WTC11 (cell line): Measurements from ENCODE around the gene OR2AK2. TPM values are rescaled to one million over a fixed set of nuclear protein-coding genes. Genes with fewer than 3 reads are reported as not detected.

Experiments used
- ATAC-seq: fragments of 200-7000 bp; cut with Tn5 transposase; 2 replicates; pipeline ENCODE4 v1.10.0; 2021; ENCODE audit warnings: mild to moderate bottlenecking, moderate library complexity
- CTCF ChIA-PET: fragments of 300-600 bp; sonication (Branson Sonifier 250); formaldehyde crosslinking; loops from one replicate; lab custom pipeline; 2021; ENCODE audit warnings: antibody characterized with exemption; lab: Charles Lee
- POLR2A ChIA-PET: fragments of 350-600 bp; sonication (Branson Sonifier 250); formaldehyde crosslinking; loops from one replicate; lab custom pipeline; 2021; ENCODE audit warnings: antibody characterized with exemption; lab: Charles Lee
- DNase-seq: peaks from one replicate; pipeline ENCODE4 v3.0.0; 2021; ENCODE audit warnings: low spot score
- H3K27ac Mint-ChIP-seq: 2 replicates; pipeline ENCODE4 v1.8.0; 2021; ENCODE audit warnings: mixed read lengths
- H3K27me3 Mint-ChIP-seq: 2 replicates; pipeline ENCODE4 v1.8.0; 2021; ENCODE audit warnings: low read depth, mild to moderate bottlenecking, moderate library complexity, mixed read lengths
- H3K36me3 Mint-ChIP-seq: 2 replicates; pipeline ENCODE4 v1.8.0; 2021; ENCODE audit warnings: mixed read lengths
- H3K4me1 Mint-ChIP-seq: 2 replicates; pipeline ENCODE4 v1.8.0; 2022; ENCODE audit warnings: mixed read lengths
- H3K4me3 Mint-ChIP-seq: 2 replicates; pipeline ENCODE4 v1.8.0; 2021; ENCODE audit warnings: mild to moderate bottlenecking, moderate library complexity, mixed read lengths
- H3K9me3 Mint-ChIP-seq: 2 replicates; pipeline ENCODE4 v1.8.0; 2021; ENCODE audit warnings: mixed read lengths
- CBFB ChIP-seq: sonication (generic); formaldehyde crosslinking; IDR thresholded peaks from 2 replicates; pipeline ENCODE4 v1.8.1; 2022; ENCODE audit warnings: mild to moderate bottlenecking, low read depth, missing genetic modification reagents
- E2F1 ChIP-seq: sonication (generic); formaldehyde crosslinking; IDR thresholded peaks from 2 replicates; pipeline ENCODE4 v1.8.0; 2022; ENCODE audit warnings: mild to moderate bottlenecking, missing genetic modification reagents
- EMX1 ChIP-seq: fragments of 250-450 bp; sonication (Bioruptor Pico); IDR thresholded peaks from 2 replicates; pipeline ENCODE4 v1.8.0; 2021; ENCODE audit warnings: mild to moderate bottlenecking
- IRF2 ChIP-seq: sonication (generic); formaldehyde crosslinking; IDR thresholded peaks from 2 replicates; pipeline ENCODE4 v1.8.0; 2022; ENCODE audit warnings: low read depth, missing genetic modification reagents, borderline replicate concordance
- NFYB ChIP-seq: sonication (generic); formaldehyde crosslinking; conservative IDR thresholded peaks from 2 replicates; pipeline ENCODE4 v1.8.0; 2022; ENCODE audit warnings: low read depth, missing genetic modification reagents
- NR3C1 ChIP-seq: sonication (generic); formaldehyde crosslinking; conservative IDR thresholded peaks from 2 replicates; pipeline ENCODE4 v1.8.1; 2023; ENCODE audit warnings: low read depth, mild to moderate bottlenecking, missing genetic modification reagents
- OVOL2 ChIP-seq: fragments of 250-450 bp; sonication (Bioruptor Pico); IDR thresholded peaks from 2 replicates; pipeline ENCODE4 v1.9.0; 2021; ENCODE audit warnings: mild to moderate bottlenecking, borderline replicate concordance
- RELA ChIP-seq: sonication (generic); formaldehyde crosslinking; IDR thresholded peaks from 2 replicates; pipeline ENCODE4 v1.8.1; 2022; ENCODE audit warnings: missing genetic modification reagents, mild to moderate bottlenecking, borderline replicate concordance
- SOX15 ChIP-seq: fragments of 250-450 bp; sonication (Bioruptor Pico); IDR thresholded peaks from 2 replicates; pipeline ENCODE4 v1.9.0; 2021; ENCODE audit warnings: mild to moderate bottlenecking
- USF1 ChIP-seq: sonication (generic); formaldehyde crosslinking; IDR thresholded peaks from 2 replicates; pipeline ENCODE4 v1.8.0; 2022; ENCODE audit warnings: mild to moderate bottlenecking, missing genetic modification reagents
- ZBTB21 ChIP-seq: sonication (generic); formaldehyde crosslinking; IDR thresholded peaks from 2 replicates; pipeline ENCODE4 v1.8.1; 2023; ENCODE audit warnings: mild to moderate bottlenecking, missing genetic modification reagents, borderline replicate concordance
- ZBTB43 ChIP-seq: sonication (generic); formaldehyde crosslinking; IDR thresholded peaks from 2 replicates; pipeline ENCODE4 v1.8.1; 2023; ENCODE audit warnings: mild to moderate bottlenecking, missing genetic modification reagents
- ZNF219 ChIP-seq: sonication (generic); formaldehyde crosslinking; IDR thresholded peaks from 2 replicates; pipeline ENCODE4 v1.8.0; 2023; ENCODE audit warnings: missing genetic modification reagents, mild to moderate bottlenecking, borderline replicate concordance
- ZNF396 ChIP-seq: fragments of 250-450 bp; sonication (Bioruptor Pico); IDR thresholded peaks from 2 replicates; pipeline ENCODE4 v1.8.0; 2021; ENCODE audit warnings: mild to moderate bottlenecking, moderate library complexity, borderline replicate concordance
- ZNF416 ChIP-seq: fragments of 250-450 bp; sonication (Bioruptor Pico); IDR thresholded peaks from 2 replicates; pipeline ENCODE4 v1.9.0; 2021; ENCODE audit warnings: mild to moderate bottlenecking, inconsistent platforms
- total RNA-seq: library from RNA; stranded (reverse); gene quantifications from 3 replicates; pipeline ENCODE4 v1.2.3, GENCODE V29; 2021
- TF ChIP-seq, protein P1 (sequence below): fragments of 250-450 bp; sonication (Bioruptor Pico); IDR thresholded peaks from 2 replicates; pipeline ENCODE4 v1.9.0; 2021; ENCODE audit warnings: mild to moderate bottlenecking
- TF ChIP-seq, protein P2 (sequence below): sonication (generic); formaldehyde crosslinking; IDR thresholded peaks from 2 replicates; pipeline ENCODE4 v1.8.1; 2023; ENCODE audit warnings: mild to moderate bottlenecking, missing genetic modification reagents
- TF ChIP-seq, protein P3 (sequence below): sonication (generic); formaldehyde crosslinking; IDR thresholded peaks from 2 replicates; pipeline ENCODE4 v1.8.1; 2023; ENCODE audit warnings: mild to moderate bottlenecking, missing genetic modification reagents, moderate library complexity

The OR2AK2 gene
- total RNA-seq, 1 experiment from 2014 or later, result not detected

GRCh38 chr1:248013229-248013710 is 48.2 kb downstream of the OR2AK2 start, which contains the start of gene OR2L5 (continued):
- TF ChIP-seq, protein P1, sequence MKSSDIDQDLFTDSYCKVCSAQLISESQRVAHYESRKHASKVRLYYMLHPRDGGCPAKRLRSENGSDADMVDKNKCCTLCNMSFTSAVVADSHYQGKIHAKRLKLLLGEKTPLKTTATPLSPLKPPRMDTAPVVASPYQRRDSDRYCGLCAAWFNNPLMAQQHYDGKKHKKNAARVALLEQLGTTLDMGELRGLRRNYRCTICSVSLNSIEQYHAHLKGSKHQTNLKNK (CRISPR knock-in tag), result no peak
- TF ChIP-seq, protein P2, sequence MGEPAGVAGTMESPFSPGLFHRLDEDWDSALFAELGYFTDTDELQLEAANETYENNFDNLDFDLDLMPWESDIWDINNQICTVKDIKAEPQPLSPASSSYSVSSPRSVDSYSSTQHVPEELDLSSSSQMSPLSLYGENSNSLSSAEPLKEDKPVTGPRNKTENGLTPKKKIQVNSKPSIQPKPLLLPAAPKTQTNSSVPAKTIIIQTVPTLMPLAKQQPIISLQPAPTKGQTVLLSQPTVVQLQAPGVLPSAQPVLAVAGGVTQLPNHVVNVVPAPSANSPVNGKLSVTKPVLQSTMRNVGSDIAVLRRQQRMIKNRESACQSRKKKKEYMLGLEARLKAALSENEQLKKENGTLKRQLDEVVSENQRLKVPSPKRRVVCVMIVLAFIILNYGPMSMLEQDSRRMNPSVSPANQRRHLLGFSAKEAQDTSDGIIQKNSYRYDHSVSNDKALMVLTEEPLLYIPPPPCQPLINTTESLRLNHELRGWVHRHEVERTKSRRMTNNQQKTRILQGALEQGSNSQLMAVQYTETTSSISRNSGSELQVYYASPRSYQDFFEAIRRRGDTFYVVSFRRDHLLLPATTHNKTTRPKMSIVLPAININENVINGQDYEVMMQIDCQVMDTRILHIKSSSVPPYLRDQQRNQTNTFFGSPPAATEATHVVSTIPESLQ (CRISPR knock-in tag), result no peak
- TF ChIP-seq ZNF219 (CRISPR knock-in tag) (no peak), USF1 (no peak), NR3C1 (CRISPR knock-in tag) (no peak), IRF2 (CRISPR knock-in tag) (no peak)
- TF ChIP-seq, all 79 proteins: peak for 0

- no peaks in the 10 kb centered on the region for H3K4me1 Mint-ChIP-seq
- no peak for DNase-seq
- no peak overlapping the region for H3K4me3 Mint-ChIP-seq
- TF ChIP-seq ZNF416 (CRISPR knock-in tag), result no peak
- no peak for TF ChIP-seq ZNF396
- no peak for TF ChIP-seq CBFB (CRISPR knock-in tag)
- no peak for TF ChIP-seq NFYB (CRISPR knock-in tag)
- no peak for TF ChIP-seq OVOL2 (CRISPR knock-in tag)
- no peak for TF ChIP-seq ZBTB21 (CRISPR knock-in tag)
- TF ChIP-seq ZNF219 (CRISPR knock-in tag), result no peak
- TF ChIP-seq E2F1 (CRISPR knock-in tag), result no peak
- TF ChIP-seq USF1, result no peak
- no peak for TF ChIP-seq ZBTB43 (CRISPR knock-in tag)
- no peak for TF ChIP-seq IRF2 (CRISPR knock-in tag)
- TF ChIP-seq, protein P3, sequence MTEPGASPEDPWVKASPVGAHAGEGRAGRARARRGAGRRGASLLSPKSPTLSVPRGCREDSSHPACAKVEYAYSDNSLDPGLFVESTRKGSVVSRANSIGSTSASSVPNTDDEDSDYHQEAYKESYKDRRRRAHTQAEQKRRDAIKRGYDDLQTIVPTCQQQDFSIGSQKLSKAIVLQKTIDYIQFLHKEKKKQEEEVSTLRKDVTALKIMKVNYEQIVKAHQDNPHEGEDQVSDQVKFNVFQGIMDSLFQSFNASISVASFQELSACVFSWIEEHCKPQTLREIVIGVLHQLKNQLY, result no peak
- no peak for TF ChIP-seq EMX1 (CRISPR knock-in tag)
- no peak for TF ChIP-seq SOX15 (CRISPR knock-in tag)
- TF ChIP-seq RELA (CRISPR knock-in tag), result no peak
- H3K36me3 Mint-ChIP-seq, result peaks cover 60% of the 10 kb centered on the region
- no peak for ATAC-seq
- ChIA-PET POLR2A (no interaction called here), CTCF (no interaction called here)
- H3K27ac Mint-ChIP-seq, result no peak overlapping the region
- H3K9me3 Mint-ChIP-seq, result peaks cover 77% of the 10 kb centered on the region
- no peaks in the 10 kb centered on the region; the same call in 1 of the 2 replicates for H3K27me3 Mint-ChIP-seq
Measured at GRCh38 chr1:248015803-248016202, 50.8 kb downstream of the OR2AK2 start.

Other genes starting within 250 kb of the OR2AK2 start
- not detected in 3 replicates for gene OR6F1, start 248.6 kb upstream of the OR2AK2 start, total RNA-seq
- not detected in 3 replicates for gene OR14K1, start 226.6 kb upstream of the OR2AK2 start, total RNA-seq
- gene OR14A2, start 217.1 kb upstream of the OR2AK2 start, total RNA-seq, result not detected in 3 replicates
- not detected in 3 replicates for gene OR1C1, start 204.7 kb upstream of the OR2AK2 start, total RNA-seq
- 0.17 to 0.18 TPM in 2 of 3 replicates, not detected in the other for gene OR14A16, start 141.1 kb upstream of the OR2AK2 start, total RNA-seq
- gene OR11L1, start 123.3 kb upstream of the OR2AK2 start, total RNA-seq, result not detected in 3 replicates
- 1.0 to 1.9 TPM (median 1.6 TPM) in 3 replicates for gene TRIM58, start 108.0 kb upstream of the OR2AK2 start, total RNA-seq
- 0.17 to 0.41 TPM (median 0.32 TPM) in 3 replicates for gene OR2W3, start 69.6 kb upstream of the OR2AK2 start, total RNA-seq
- gene OR2T8, start 45.0 kb upstream of the OR2AK2 start, total RNA-seq, result not detected in 3 replicates
- gene OR2AJ1, start 40.3 kb upstream of the OR2AK2 start, total RNA-seq, result not detected in 3 replicates
- not detected in 3 replicates for gene OR2L8, start 16.4 kb upstream of the OR2AK2 start, total RNA-seq
- not detected in 3 replicates for gene OR2L5, start 48.4 kb downstream of the OR2AK2 start, total RNA-seq
- 0.05 TPM in 1 of 3 replicates, not detected in the others for gene OR2L2, start 64.8 kb downstream of the OR2AK2 start, total RNA-seq
- gene OR2L3, start 81.6 kb downstream of the OR2AK2 start, total RNA-seq, result not detected in 3 replicates
- gene OR2L13, start 130.0 kb downstream of the OR2AK2 start, total RNA-seq, result not detected in 3 replicates
- gene OR2M5, start 179.9 kb downstream of the OR2AK2 start, total RNA-seq, result not detected in 3 replicates
- not detected in 3 replicates for gene OR2M2, start 209.6 kb downstream of the OR2AK2 start, total RNA-seq
- not detected in 3 replicates for gene OR2M3, start 232.0 kb downstream of the OR2AK2 start, total RNA-seq